Islet of Langerhans (tissue), 1 donor: ENCODE results near the gene CADPS2.
A peak's percentile ranks its signal among the peaks of the same experiment; 100 is the strongest.

Experiments used
- FAIRE-seq: peaks from one replicate; lab custom pipeline; 2011; peaks lifted over from hg19 to GRCh38; lab: Jason Lieb, UNC

The CADPS2 gene

GRCh38 chr7:122886357-122887081, at the start of gene CADPS2:
Gene CADPS2, minus strand, starts transcription at chr7:122886460. Its CDS starts 123 bp downstream, at chr7:122886337.
- FAIRE-seq, result no peak

- no peak for FAIRE-seq
These were observed 49.4 kb upstream of the CADPS2 start for GRCh38 chr7:122935620-122936019.

GRCh38 chr7:122919643-122920181, 33.5 kb upstream of the CADPS2 start:
- no peak for FAIRE-seq

GRCh38 chr7:122914812-122915211, 28.6 kb upstream of the CADPS2 start:
- FAIRE-seq, result no peak

GRCh38 chr7:122913608-122914007, 27.3 kb upstream of the CADPS2 start:
- FAIRE-seq, result no peak

GRCh38 chr7:122902751-122903495, 16.7 kb upstream of the CADPS2 start:
- no peak for FAIRE-seq

GRCh38 chr7:122901250-122901649, 15.0 kb upstream of the CADPS2 start:
- no peak for FAIRE-seq

- FAIRE-seq, result no peak
These were observed 10.2 kb upstream of the CADPS2 start for GRCh38 chr7:122896509-122896908.

- FAIRE-seq, result no peak
These were observed 7.2 kb upstream of the CADPS2 start for GRCh38 chr7:122893486-122893885.

GRCh38 chr7:122889116-122889515, 2.9 kb upstream of the CADPS2 start:
- no peak for FAIRE-seq

GRCh38 chr7:122887848-122888247, 1.6 kb upstream of the CADPS2 start:
- no peak for FAIRE-seq

- FAIRE-seq, result peak; percentile 71
These were observed 938 bp upstream of the CADPS2 start for GRCh38 chr7:122887198-122887597.

GRCh38 chr7:122885583-122886356, 490 bp downstream of the CADPS2 start:
- FAIRE-seq, result no peak

- FAIRE-seq, result no peak
These were observed 2.1 kb downstream of the CADPS2 start for GRCh38 chr7:122884186-122884585.

- FAIRE-seq, result no peak
These were observed 3.1 kb downstream of the CADPS2 start for GRCh38 chr7:122883049-122883680.

- FAIRE-seq, result no peak
These were observed 4.9 kb downstream of the CADPS2 start for GRCh38 chr7:122881324-122881723.

- no peak for FAIRE-seq
These were observed 17.0 kb downstream of the CADPS2 start for GRCh38 chr7:122869260-122869659.

GRCh38 chr7:122867471-122867980, 18.7 kb downstream of the CADPS2 start:
- FAIRE-seq, result no peak

- no peak for FAIRE-seq
These were observed 21.4 kb downstream of the CADPS2 start for GRCh38 chr7:122864838-122865237.

- no peak for FAIRE-seq
These were observed 22.2 kb downstream of the CADPS2 start for GRCh38 chr7:122864016-122864415.

- peak; percentile 90 for FAIRE-seq
These were observed 27.9 kb downstream of the CADPS2 start for GRCh38 chr7:122858320-122858719.

- no peak for FAIRE-seq
These were observed 35.7 kb downstream of the CADPS2 start for GRCh38 chr7:122850528-122850927.
